ENCODE data around the gene POM121L12.

The POM121L12 gene

GRCh38 chr7:52995676-52996075, 39.8 kb upstream of the POM121L12 start:
- no peaks in the 10 kb centered on the region for H3K36me3 ChIP-seq (replicated peaks; ENCODE audit: insufficient read depth, low read length)
- TF ChIP-seq CTCF (IDR thresholded peaks at IDR 0.05; ENCODE audit: low read length) (no peak), EZH2 (optimal IDR thresholded peaks at IDR 0.05; ENCODE audit: low read depth, low read length) (no peak), EZH2phosphoT487 (IDR thresholded peaks at IDR 0.05; ENCODE audit: low read length) (no peak)
- H3K4me1 ChIP-seq (ENCODE audit: low read length), result no peaks in the 10 kb centered on the region
- H3K79me2 ChIP-seq (ENCODE audit: low read length), result no peaks in the 10 kb centered on the region
- no peaks in the 10 kb centered on the region for H3K9me3 ChIP-seq (replicated peaks; ENCODE audit: insufficient read depth, low read length)
- no peaks in the 10 kb centered on the region for H3K9me2 ChIP-seq (replicated peaks; ENCODE audit: insufficient read depth, low read length)
- H2AFZ ChIP-seq (ENCODE audit: low read length), result no peak overlapping the region
- no peaks in the 10 kb centered on the region for H3F3A ChIP-seq (ENCODE audit: insufficient read depth, low read length)
- no peak overlapping the region for H3K27ac ChIP-seq (ENCODE audit: low read length)
- H3K4me2 ChIP-seq (ENCODE audit: low read depth, low read length), result no peak overlapping the region
- H3K4me3 ChIP-seq (ENCODE audit: low read length), result no peak overlapping the region
- H3K9ac ChIP-seq (ENCODE audit: low read length), result no peak overlapping the region
- DNase-seq, result no peak
- H3K27me3 ChIP-seq (replicated peaks; ENCODE audit: insufficient read depth, low read length), result no peaks in the 10 kb centered on the region
- H4K20me1 ChIP-seq (ENCODE audit: insufficient read depth, low read length), result no peaks in the 10 kb centered on the region

- H3K9me3 ChIP-seq (replicated peaks; ENCODE audit: insufficient read depth, low read length), result no peaks in the 10 kb centered on the region
- no peak overlapping the region for H3K4me2 ChIP-seq (ENCODE audit: low read depth, low read length)
- DNase-seq, result no peak
- H3F3A ChIP-seq (ENCODE audit: insufficient read depth, low read length), result no peaks in the 10 kb centered on the region
- no peaks in the 10 kb centered on the region for H3K4me1 ChIP-seq (ENCODE audit: low read length)
- no peaks in the 10 kb centered on the region for H3K36me3 ChIP-seq (replicated peaks; ENCODE audit: insufficient read depth, low read length)
- H4K20me1 ChIP-seq (ENCODE audit: insufficient read depth, low read length), result no peaks in the 10 kb centered on the region
- no peaks in the 10 kb centered on the region for H3K9me2 ChIP-seq (replicated peaks; ENCODE audit: insufficient read depth, low read length)
- no peak overlapping the region for H2AFZ ChIP-seq (ENCODE audit: low read length)
- no peaks in the 10 kb centered on the region for H3K79me2 ChIP-seq (ENCODE audit: low read length)
- H3K27ac ChIP-seq (ENCODE audit: low read length), result no peak overlapping the region
- no peaks in the 10 kb centered on the region for H3K27me3 ChIP-seq (replicated peaks; ENCODE audit: insufficient read depth, low read length)
- H3K9ac ChIP-seq (ENCODE audit: low read length), result no peak overlapping the region
- no peak for TF ChIP-seq EZH2 (optimal IDR thresholded peaks at IDR 0.05; ENCODE audit: low read depth, low read length)
- no peak for TF ChIP-seq EZH2phosphoT487 (IDR thresholded peaks at IDR 0.05; ENCODE audit: low read length)
- no peak for TF ChIP-seq CTCF (IDR thresholded peaks at IDR 0.05; ENCODE audit: low read length)
- H3K4me3 ChIP-seq (ENCODE audit: low read length), result no peak overlapping the region
Measured at GRCh38 chr7:53001221-53001620, 34.2 kb upstream of the POM121L12 start.

- no peaks in the 10 kb centered on the region for H4K20me1 ChIP-seq (ENCODE audit: insufficient read depth, low read length)
- no peaks in the 10 kb centered on the region for H3K9me3 ChIP-seq (replicated peaks; ENCODE audit: insufficient read depth, low read length)
- no peak overlapping the region for H3K27ac ChIP-seq (ENCODE audit: low read length)
- H3K9me2 ChIP-seq (replicated peaks; ENCODE audit: insufficient read depth, low read length), result no peaks in the 10 kb centered on the region
- no peak overlapping the region for H2AFZ ChIP-seq (ENCODE audit: low read length)
- no peak overlapping the region for H3K4me2 ChIP-seq (ENCODE audit: low read depth, low read length)
- H3K4me3 ChIP-seq (ENCODE audit: low read length), result no peak overlapping the region
- H3K9ac ChIP-seq (ENCODE audit: low read length), result no peak overlapping the region
- H3K36me3 ChIP-seq (replicated peaks; ENCODE audit: insufficient read depth, low read length), result no peaks in the 10 kb centered on the region
- H3K4me1 ChIP-seq (ENCODE audit: low read length), result no peaks in the 10 kb centered on the region
- TF ChIP-seq EZH2phosphoT487 (IDR thresholded peaks at IDR 0.05; ENCODE audit: low read length) (no peak), CTCF (IDR thresholded peaks at IDR 0.05; ENCODE audit: low read length) (no peak), EZH2 (optimal IDR thresholded peaks at IDR 0.05; ENCODE audit: low read depth, low read length) (no peak)
- no peaks in the 10 kb centered on the region for H3K79me2 ChIP-seq (ENCODE audit: low read length)
- H3K27me3 ChIP-seq (replicated peaks; ENCODE audit: insufficient read depth, low read length), result no peaks in the 10 kb centered on the region
- DNase-seq, result no peak
- H3F3A ChIP-seq (ENCODE audit: insufficient read depth, low read length), result no peaks in the 10 kb centered on the region
Measured at GRCh38 chr7:53002389-53002788, 33.0 kb upstream of the POM121L12 start.

Measured in MM.1S (cell line).